GM19351 (cell line): ENCODE results near the gene BCCIP.

Experiments
- ATAC-seq: cut with Tn5 transposase; IDR thresholded peaks from one replicate; pipeline ENCODE4 v1.9.1; 2021; ENCODE audit warnings: mild to moderate bottlenecking, moderate library complexity; ENCODE audit not compliant: unreplicated experiment

BCCIP gene

DNA sequence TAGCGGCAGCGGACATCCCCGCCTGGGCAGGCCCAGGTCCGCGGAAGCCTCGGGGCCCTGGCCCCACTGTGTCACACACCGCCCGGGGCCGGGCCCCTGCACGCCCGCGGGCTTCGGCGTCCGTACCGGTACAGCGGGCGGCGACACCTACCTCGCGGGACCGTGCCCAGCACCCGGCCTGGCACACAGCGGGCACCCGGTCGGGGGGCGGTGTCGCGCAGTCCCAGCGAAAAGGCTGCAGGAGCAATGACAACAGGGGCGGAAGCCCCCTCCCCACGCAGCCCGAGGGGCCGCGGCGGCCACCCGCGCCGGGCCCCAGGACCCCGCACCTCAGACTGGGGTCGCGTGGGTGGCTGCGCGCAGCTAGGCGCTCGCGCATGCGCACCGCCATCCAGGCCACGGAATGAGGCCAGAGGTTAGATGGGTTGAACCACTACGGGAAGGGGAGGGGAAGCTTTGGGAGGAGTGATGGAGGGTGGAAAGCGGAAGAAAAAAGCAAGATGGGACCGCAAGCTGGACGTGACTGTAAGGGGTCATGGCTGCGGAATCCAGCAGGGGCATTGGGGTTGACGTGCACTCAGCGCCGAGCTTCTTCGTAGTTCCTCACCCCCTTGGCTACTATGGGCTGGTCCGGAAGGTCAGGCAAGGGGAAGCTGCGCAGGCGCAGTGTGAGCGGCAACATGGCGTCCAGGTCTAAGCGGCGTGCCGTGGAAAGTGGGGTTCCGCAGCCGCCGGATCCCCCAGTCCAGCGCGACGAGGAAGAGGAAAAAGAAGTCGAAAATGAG, at the start of gene BCCIP, which contains the start of gene UROS:
TSS of gene BCCIP (plus strand) at position 669 of the 785 bp plus-strand sequence. CDS start at position 681, 12 bp downstream.
TSS of gene UROS (minus strand) at position 381 of the 785 bp plus-strand sequence. CDS start 6,759 bp downstream, outside the sequence.
- ATAC-seq, result peak; percentile 63

DNA sequence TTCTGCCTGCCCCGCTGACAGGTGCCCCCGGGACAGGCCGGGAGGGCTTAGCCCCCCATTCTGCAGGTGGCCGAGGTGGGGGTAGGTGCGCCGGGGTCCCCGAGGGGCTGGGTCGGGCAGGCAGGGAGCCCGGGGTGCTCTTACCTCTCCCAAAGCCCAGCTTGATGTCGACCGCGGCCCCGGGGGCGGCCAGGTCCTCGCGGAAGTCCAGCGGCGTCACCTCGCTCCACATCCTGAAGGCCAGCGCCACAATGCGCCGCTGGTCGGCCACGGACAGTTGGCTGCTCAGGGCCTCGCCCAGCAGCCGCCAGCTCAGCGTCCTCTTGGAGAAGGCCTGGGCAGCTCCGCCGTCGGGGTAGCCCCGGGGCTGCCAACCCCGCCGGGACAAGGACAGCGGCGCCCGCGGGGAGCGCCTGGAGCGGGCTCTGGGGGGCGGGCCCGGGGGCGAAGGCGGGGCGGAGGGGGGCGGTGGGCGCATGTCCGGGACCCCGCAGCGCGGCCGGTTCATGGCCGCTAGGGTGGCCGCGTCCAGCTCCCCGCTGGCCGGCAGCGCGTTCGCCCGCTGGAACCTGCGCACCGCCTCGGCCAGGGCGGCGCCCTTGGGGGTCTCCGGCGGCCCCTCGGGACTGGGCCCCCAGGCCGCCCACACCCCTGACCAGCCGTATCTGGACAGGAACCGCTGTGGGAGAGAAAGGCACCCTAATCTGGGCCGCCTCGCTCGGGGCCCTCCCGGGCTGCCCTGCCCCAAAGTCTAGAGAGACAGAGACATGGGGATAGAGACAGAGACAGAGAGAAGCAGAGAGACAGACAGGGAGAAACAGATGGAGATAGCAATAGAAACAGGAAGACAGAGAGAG, 49.4 kb upstream of the BCCIP start:
- ATAC-seq, result no peak

DNA sequence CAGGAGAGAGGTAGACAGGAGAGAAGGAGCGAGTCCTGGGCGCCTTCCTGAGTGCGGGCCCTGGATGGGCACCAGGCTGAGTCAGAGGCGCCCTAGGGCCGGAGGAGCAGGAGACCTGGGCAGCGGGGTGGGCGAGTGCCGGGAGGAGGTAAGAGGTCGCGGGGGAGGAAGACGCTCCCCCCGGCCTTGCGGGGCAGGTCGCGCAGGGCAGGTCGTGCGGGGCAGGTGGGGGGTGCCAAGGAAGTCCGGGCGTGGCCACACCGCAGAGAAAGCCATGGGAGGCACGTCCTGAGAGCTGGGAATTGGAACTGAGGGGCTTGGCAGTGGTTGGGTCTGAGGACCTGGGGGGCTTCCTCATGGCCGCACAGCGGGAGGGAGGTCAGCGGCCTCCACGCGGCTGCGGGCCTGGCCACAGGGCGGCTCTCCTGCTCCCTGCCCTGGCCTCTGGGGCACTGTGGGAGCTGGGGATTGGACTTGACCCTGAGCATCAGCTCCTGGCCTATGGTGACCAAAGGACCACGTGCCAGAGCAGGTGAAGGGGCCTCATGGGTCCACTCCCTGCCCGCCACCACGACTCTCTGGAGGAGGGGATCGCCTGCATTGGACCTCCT, 48.7 kb upstream of the BCCIP start:
- ATAC-seq, result no peak

DNA sequence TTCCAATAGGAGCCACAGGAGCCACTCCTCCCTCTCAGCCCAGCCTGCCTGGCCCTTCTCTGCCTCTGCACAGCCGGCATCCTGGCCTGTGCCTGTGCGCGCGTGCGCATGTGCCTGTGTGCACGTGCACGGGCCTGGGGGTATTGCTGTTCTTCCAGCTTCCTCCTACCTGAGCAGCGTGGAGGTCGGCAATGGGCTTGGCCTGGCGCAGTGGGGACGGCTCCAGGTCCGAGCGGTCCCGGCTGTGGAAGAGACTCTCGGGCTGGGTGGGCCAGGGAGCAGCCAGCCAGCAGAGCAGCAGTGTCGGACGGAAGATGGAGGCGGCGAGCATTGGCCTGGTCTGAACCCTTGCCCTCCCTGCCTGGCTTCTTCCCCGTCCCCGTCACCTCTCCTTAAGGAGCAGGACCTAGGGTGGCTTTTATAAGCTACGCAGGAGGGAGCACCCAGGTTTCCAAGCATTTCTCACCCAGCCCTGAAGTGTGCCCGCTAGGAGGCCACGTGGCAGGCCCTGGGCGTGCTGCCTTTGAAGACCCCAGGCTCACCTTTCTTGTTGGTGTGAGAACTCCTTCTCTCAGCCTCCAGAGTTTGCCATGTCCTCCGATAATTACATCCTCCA, 47.7 kb upstream of the BCCIP start, which contains the start of gene MMP21:
TSS of gene MMP21 (minus strand) at position 331 of the 616 bp plus-strand sequence. CDS start at position 331, 0 bp downstream.
- no peak for ATAC-seq

DNA sequence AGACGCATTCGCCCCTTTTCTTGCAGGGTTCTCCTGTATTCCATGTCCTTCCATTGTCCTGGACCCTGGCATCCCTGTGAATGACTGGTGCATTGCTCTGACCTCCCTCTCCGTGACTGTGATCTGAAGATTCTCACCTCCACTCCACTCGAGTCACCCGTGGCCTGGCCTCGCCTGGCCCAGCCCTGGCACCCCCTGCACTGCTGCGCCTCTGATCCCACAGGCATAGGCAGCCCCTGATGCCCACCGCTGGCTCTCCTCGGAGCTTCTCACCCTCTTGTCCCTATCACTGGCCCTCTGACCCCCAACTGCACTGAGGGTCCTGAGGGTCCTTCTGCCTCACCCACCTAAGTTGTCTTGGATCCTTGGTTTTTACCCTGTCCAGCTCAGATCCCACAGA, 45.5 kb upstream of the BCCIP start:
- ATAC-seq, result no peak

DNA sequence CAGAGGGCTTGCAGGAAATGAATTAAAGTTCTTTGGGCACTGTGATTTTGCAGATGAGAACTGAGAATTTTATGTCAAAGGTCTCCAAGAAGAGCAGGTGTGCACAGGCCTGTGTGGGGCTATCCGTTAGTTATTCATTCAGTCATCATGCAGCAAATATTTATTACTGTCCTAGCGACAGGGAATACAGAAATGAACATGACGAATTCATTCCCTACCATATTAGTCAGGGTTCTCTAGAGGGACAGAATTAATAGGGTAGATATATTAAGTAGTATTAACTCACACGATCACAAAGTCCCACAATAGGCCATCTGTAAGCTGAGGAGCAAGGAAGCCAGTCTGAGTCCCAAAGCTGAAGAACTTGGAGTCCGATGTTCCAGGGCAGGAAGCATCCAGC, 44.8 kb upstream of the BCCIP start:
- no peak for ATAC-seq

DNA sequence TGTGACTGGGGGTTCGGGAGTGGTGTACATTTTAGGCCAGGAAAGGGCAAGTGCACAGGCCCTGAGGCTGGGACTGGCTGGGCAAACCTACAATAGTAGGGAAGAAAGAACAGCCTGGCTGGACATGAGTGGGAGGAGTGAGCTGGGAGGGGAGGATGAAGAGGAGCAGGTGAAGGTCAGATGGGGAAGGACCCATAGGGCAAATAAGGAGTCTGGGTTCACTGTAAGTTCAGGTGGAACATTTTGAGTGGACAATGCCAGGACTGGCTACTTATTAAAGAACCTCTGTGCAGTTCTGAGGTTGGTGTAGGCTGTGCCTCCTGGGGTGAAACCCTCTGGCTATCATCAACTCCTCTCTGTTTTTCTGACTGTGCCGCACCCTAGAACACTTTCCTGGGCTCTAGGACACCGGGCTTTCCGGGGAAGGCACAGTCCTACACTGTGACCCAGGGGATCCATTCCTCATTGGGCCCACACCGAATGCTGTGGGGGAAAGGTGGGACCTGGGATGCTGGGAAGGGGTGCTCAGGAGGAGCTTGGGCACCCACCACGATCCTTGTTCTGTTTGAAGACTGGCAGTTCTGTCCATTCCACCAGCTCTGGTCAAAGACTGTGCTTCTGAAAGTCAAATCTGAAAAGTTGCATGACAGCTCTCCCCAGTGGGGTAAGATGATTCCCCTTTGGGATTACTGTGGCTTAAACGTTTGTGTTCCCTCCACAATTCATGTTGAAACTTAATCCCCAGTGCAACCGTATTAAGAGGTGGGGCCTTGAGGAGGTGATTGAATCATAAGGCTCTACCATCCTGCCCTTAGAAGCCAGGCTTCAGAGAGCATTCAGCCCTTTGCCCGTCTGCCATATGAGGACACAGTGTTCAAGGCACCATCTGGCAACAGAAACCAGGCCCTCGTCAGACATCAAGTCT, 43.7 kb upstream of the BCCIP start:
- ATAC-seq, result no peak

DNA sequence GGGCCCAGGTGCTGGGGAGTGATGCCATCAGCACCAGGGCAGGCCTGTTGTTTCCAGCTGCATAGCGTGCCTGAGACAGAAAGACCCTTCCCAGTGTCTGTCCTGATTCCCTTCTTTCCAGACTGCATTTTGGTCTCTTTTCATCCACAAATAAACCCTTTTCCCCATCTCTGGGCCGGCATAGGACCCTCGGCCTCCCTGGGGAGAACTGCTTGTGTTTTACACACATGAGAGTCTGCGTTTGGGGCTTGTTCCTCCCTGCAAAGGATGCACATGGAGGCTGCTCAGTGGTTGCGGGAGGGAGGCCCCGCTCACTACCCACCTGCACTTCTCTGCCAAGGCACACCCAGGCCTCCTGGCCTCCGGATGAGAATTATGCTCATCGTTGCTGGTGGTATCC, 42.0 kb upstream of the BCCIP start:
- ATAC-seq, result no peak

DNA sequence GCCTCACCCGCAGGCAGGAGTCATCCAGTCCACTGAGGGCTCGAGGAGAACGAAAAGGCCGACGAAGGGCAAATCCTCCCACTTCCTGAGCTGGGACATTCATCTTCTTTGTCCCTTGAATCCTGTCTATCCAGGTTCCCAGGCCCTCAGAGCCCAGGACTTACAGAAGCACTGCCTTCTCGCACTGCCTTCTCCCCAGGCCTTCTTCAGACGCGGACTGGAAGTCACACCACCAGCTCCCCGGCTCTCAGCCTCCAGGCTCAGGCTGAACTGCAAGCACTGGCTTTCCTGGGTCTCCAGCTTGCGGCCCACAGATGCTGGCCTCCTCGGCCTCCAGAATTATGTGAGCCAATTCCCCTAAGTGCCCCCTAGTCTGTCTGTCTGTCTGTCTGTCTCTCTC, 41.3 kb upstream of the BCCIP start:
- ATAC-seq, result no peak

DNA sequence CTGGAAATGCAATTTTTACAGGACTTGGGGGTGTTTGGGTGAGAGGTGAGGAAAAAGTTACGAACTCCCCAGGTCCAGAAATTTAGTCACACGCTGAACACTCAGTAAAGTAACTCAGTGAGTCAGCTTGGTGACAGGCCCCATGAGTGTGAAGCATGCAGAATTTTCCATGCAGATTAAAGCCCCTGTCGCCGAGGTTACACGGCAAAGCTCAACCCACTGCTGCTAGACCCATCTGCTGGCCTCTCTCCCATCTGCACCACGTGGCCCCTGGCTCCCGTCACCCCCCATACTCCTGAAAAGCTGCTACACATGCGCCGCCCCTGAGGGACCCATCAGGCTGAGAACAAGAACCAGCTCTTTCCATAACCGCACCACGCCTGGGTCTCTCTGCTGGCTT, 40.7 kb upstream of the BCCIP start:
- ATAC-seq, result no peak

DNA sequence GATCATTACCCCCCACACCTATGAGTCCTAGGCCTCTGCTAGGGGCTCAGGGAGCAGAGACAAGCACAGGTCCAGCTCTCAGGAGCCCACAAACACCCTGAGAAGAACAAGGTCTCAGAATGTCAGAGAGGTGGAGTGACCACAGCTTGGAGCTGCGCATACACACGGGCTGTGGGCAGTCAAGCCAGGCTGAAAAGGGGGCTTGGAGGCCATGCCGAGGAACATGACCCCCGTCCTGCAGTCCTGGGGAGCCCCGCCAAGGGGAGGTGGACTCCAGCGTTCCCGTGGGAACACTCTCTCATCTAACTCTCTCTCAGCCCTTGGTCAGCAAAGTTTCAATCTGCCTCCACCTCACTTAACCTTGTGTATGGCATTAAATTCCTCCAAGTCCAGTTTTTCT, 39.9 kb upstream of the BCCIP start:
- no peak for ATAC-seq

DNA sequence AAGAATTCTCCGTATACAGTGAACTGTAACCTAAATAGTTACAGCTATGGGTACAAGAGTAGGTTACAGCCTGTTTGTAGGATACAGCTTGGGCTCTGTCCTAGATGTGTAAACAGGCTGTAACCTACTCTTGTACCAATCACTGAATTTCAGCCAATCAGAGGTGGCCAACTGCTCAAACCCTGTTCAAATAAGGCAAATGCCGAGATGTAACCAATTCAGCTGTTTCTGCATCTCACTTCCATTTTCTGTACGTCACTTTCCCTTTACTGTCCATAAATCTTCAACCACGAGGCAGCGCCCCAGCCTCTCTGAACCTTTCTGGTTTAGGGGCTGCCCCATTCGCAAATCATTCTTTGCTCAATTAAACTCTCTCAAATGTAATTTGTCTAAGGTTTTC, 39.4 kb upstream of the BCCIP start:
- ATAC-seq, result peak; percentile 87

DNA sequence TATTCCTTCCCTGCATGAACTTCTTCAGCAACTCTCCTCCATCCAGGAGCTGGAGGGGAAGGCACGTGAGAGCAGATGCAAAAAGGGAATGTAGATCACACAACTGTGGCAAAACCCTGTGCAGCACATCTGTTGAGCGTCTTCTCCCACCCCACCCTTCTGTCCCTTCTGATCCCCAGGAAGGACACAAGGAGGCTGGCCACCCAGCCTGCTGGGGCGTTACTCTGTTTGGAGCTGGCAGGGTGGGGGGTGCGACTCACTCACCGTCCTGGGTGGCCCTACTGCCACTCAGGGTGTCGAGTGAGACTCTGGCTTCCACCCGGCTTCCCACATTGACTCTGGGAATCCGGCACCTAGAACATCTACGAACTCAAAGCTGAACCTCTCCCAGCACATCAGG, 37.6 kb upstream of the BCCIP start:
- ATAC-seq, result no peak

DNA sequence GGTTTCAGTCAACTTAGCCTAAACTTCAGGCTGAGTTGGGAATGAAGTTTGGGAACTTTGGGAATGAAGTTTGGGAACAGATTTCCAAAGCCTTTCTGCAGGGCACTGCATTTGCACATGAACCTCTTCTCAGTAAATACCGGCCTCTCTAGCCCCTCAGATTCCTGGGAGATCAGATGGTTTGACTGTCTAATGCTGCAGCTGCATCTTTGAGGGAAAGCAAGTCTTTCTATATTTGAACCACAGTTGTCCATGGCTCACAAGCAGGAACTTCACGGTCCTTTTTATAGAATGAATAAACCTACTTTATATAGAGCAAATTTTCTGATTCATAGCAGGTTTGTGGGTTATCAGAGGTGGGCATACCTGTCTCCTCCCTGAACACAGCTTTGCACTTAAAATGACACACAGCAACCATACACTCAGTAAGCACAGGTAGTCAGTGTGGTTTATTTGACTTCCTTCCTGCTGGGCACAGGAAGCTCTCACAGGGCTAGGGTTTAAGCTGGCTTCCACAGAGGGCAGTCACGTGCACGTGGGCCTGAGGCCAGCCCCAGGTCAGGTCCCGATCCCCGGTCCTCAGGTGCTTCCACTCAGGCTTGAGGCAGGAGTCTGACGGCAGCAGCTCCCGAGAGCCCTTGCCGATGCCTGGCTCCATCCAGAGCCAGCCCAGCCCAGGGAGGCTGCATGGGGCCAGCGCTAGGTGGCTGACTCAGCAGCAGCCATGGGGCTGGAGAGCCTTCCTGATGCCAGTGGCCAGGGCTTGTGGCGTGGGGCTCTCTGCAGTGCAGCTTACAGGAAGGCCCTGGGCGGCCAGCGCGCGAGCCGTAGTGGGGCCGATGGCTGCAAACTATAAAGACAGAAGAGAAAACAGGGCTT, 35.0 kb upstream of the BCCIP start:
- ATAC-seq, result no peak

DNA sequence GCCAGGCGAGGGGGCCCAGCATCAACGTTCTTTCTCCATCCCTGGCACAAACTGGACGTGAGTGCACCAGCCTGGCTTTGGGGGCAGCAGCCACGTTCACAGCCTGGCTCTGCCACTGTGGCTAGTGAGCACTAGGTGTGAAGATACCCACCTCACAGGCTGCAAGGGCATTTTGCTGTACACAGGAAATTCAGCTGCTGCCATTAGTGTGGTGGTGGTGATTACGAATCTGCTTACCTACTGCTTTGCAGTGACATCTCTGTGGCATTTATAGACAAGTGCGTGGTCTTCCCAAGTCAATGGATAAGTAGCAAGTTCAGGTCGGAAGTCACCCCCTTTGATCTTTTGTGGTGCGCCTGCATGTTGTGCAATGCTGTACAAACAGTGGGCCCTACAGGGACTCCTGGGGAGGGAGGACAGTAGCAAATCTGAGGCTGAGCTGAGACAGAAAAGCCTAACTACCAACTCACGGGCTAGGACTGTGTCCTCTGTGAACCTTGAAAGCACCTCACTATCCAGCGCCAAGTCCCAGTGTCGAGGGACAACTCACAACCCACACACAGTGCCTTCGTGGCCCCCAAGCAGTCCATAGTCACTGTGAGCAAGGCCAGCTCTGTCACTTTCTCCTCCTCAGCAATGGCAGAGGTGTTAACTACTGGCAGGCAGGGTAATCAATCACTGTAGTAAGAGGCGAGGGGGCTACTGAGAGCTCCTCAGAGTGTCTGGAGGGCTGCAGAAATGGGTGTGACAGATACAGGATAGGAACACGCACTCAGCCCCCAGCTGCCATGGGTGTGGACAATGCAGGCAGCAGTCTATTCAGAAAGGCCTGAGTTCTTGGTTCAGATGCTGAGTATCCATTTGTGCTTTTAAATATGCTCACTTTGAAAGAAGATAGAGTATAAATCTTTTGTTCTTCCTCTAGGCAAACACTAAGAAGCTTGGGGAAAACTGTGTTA, 30.7 kb upstream of the BCCIP start:
- ATAC-seq, result no peak

DNA sequence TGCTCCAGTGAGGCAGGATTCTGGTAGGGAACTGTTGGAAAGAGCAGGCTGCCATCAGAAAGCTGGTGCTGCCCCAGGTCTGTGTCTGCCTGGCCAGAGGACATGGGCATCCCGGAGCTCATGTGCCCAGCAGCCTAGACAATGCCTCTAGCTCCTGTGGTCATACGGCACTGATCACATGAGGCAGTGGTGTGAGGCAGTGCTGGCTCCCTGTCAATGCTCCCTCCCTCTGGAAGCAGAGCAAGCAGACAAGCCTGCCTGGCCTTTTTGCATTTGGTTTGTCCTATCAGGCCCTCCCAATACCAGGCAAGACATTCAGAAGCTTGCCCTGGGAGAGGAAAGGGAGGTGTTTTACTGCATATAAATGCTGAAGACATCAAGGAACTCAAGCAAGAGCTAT, 28.2 kb upstream of the BCCIP start:
- ATAC-seq, result no peak

DNA sequence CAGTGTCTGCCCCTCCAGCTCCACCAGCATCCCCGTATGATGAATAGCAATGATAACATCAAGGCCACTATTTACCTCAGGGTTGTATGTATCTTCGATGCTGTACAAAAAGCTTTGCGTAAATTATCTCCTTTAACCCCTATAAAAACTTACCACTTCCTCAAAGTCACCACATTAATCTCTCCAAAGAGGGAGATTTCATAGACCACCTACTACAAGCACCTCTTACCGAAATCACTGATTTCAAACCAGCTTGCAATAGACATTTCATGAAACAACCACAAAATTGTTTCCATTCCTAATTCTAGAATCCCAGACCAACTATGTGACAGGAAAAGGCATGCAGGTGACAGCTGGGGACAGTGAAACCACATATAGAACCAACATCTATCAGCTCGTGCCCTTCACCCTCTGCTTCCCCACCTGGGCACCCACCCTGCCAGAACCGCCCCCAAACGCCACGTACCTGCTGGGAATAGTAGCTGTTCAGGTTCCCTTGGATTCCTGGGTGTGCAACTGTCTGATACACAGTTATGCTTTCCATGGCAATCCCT, 27.6 kb upstream of the BCCIP start:
- no peak for ATAC-seq

DNA sequence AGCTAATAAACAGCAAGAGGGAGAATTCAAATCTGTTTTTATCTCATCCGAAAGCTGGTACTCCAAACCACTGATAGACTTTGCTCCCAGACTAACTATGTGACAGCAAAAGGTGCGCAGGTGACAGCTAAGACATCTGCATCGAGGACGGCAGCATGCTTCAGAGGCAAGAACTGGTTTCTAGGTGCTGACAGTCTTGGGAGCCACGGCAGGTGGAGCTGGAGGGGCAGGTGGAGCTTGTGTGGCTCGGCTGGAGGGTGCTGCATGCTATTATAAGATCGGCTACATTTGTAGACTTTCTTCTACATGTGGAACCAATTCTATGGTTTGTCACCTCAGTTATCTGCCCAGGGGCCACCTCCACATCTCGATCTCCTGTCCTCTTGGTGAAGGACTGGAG, 25.9 kb upstream of the BCCIP start:
- no peak for ATAC-seq
